ENCODE measurements around the gene ANKRD33B. TPM values are rescaled to one million over a fixed set of nuclear protein-coding genes. Genes with fewer than 3 reads are reported as not detected.

Gene ANKRD33B
- total and polyA plus RNA-seq, 2 donors from 2014 or later, result 4.8 to 20.3 TPM

GRCh38 chr5:10632110-10632761 lies 68.4 kb downstream of the ANKRD33B start:
- Histone ChIP-seq H3K27ac (ENCODE audit: low read depth in 2 of 2, low read length in 2 of 2) (no peak overlapping the region), H3K4me3 (ENCODE audit: low read length in 3 of 3) (no peak overlapping the region), H3K9me3 (ENCODE audit: control insufficient read depth in 2 of 3, insufficient read depth in 1 of 3, low read length in 3 of 3) (no peaks in the 10 kb centered on the region), H3K36me3 (ENCODE audit: control insufficient read depth in 2 of 3, insufficient read depth in 3 of 3, low read length in 3 of 3) (no peaks in the 10 kb centered on the region), H3K4me1 (ENCODE audit: control insufficient read depth in 2 of 3, insufficient read depth in 2 of 3, low read depth in 1 of 3, low read length in 3 of 3) (peaks cover 0 to 3% (median under 1%) of the 10 kb centered on the region in 3 donors), H3K27me3 (ENCODE audit: control insufficient read depth, insufficient read depth, low read length) (no peaks in the 10 kb centered on the region), H3K9ac (ENCODE audit: low read length in 3 of 3) (no peak overlapping the region)
- peak in 1 of 5 donors; percentile 66 for DNase-seq
- TF ChIP-seq CTCF (IDR thresholded peaks at IDR 0.05; ENCODE audit: borderline replicate concordance, extremely low read depth, insufficient read depth), result no peak
- intact Hi-C loops (cut with DNase I), result no loop called here
- no peak for FAIRE-seq

- no peaks in the 10 kb centered on the region for H3K4me1 ChIP-seq (ENCODE audit: control insufficient read depth in 2 of 3, insufficient read depth in 2 of 3, low read depth in 1 of 3, low read length in 3 of 3)
- no peak for FAIRE-seq
- intact Hi-C loops (cut with DNase I), result no loop called here
- peaks cover 0 to 1% (median 0%) of the 10 kb centered on the region in 3 donors for H3K36me3 ChIP-seq (ENCODE audit: control insufficient read depth in 2 of 3, insufficient read depth in 3 of 3, low read length in 3 of 3)
- peaks cover under 1% of the 10 kb centered on the region for H3K27me3 ChIP-seq (ENCODE audit: control insufficient read depth, insufficient read depth, low read length)
- DNase-seq, result no peak
- no peaks in the 10 kb centered on the region for H3K9me3 ChIP-seq (ENCODE audit: control insufficient read depth in 2 of 3, insufficient read depth in 1 of 3, low read length in 3 of 3)
- H3K27ac ChIP-seq (ENCODE audit: low read depth in 2 of 2, low read length in 2 of 2), result no peak overlapping the region
- no peak for TF ChIP-seq CTCF (IDR thresholded peaks at IDR 0.05; ENCODE audit: borderline replicate concordance, extremely low read depth, insufficient read depth)
- no peak overlapping the region for H3K4me3 ChIP-seq (ENCODE audit: low read length in 3 of 3)
- H3K9ac ChIP-seq (ENCODE audit: low read length in 3 of 3), result no peak overlapping the region
Observed at GRCh38 chr5:10633271-10634049, 69.6 kb downstream of the ANKRD33B start.

GRCh38 chr5:10634050-10634449 lies 70.2 kb downstream of the ANKRD33B start:
- H3K9ac ChIP-seq (ENCODE audit: low read length in 3 of 3), result no peak overlapping the region
- H3K4me3 ChIP-seq (ENCODE audit: low read length in 3 of 3), result no peak overlapping the region
- DNase-seq (no peak), FAIRE-seq (no peak)
- peaks cover 2% of the 10 kb centered on the region for H3K27me3 ChIP-seq (ENCODE audit: control insufficient read depth, insufficient read depth, low read length)
- H3K36me3 ChIP-seq (ENCODE audit: control insufficient read depth in 2 of 3, insufficient read depth in 3 of 3, low read length in 3 of 3), result peaks cover 0 to 3% (median 0%) of the 10 kb centered on the region in 3 donors
- H3K27ac ChIP-seq (ENCODE audit: low read depth in 2 of 2, low read length in 2 of 2), result no peak overlapping the region
- no peak for TF ChIP-seq CTCF (IDR thresholded peaks at IDR 0.05; ENCODE audit: borderline replicate concordance, extremely low read depth, insufficient read depth)
- H3K9me3 ChIP-seq (ENCODE audit: control insufficient read depth in 2 of 3, insufficient read depth in 1 of 3, low read length in 3 of 3), result no peaks in the 10 kb centered on the region
- H3K4me1 ChIP-seq (ENCODE audit: control insufficient read depth in 2 of 3, insufficient read depth in 2 of 3, low read depth in 1 of 3, low read length in 3 of 3), result no peaks in the 10 kb centered on the region
- intact Hi-C loops (cut with DNase I), result no loop called here
